Stimulated activated CD4-positive, alpha-beta T cell treated with anti-CD3 and anti-CD28 coated beads, Interleukin-12 subunit alpha, Interleukin-12 subunit beta, amount 100 ng/mL, for 48 hours (primary cell): ENCODE results near the gene NAV2.

ENCODE experiments used
- DNase-seq, 3 donors: peaks; one replicate each; pipeline ENCODE4 v3.0.0-alpha.2; 2020; ENCODE audit warnings: low read depth in 2 of 3, low spot score in 1 of 3

Gene NAV2

GRCh38 chr11:19861171-19861570, 148.5 kb downstream of the NAV2 start:
- no peak for DNase-seq

- no peak for DNase-seq
These were observed 149.5 kb downstream of the NAV2 start for GRCh38 chr11:19862091-19862490.

GRCh38 chr11:19864141-19865140, 151.8 kb downstream of the NAV2 start:
- DNase-seq, result no peak

- no peak for DNase-seq
These were observed 153.4 kb downstream of the NAV2 start for GRCh38 chr11:19866037-19866436.

GRCh38 chr11:19866521-19866920, 153.9 kb downstream of the NAV2 start:
- no peak for DNase-seq

DNA sequence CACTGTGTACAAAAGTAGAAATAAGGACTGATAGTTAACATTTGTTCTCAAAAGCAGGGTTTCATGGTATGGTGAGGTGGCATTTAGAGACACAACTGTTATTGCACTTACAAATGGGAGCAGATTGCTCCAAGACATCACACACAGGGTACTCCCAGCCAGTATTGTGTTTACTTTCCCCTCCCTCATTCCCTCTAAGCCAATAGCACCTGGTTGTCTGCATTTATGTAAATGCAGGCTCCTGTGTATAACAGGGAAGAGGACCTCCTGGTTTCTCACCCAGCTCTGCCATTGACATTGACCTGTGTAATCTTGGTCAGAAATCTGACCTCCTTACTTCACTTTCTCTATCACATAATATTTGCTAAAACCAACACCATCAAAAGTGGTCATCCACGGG, 154.4 kb downstream of the NAV2 start:
- DNase-seq, result no peak

DNA sequence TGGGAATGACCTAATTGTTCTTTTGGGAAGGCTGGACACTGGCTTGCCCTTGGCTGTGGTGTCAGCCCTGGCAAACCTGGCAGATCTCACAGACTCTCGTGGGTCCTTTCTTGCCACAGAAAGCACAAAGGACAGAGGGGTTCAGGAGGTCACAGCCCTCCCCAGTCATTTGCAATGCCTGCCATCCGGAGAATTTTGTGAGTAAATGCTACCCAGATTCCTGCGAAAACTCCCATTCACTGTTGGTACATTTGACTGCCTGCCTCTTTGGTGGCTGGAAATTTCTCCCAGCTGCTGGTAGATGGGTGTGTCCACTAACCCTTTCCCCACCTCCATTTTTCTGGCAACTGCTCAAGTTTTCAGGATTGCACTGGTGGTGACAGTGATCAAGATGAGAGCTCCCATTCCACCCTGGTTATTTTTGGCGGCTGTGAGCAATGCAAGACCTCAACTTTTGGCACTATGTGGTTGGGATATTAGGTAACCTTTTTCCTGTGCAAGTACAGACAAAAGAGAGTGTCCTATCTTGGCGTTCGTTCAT, 155.7 kb downstream of the NAV2 start:
- no peak for DNase-seq

DNA sequence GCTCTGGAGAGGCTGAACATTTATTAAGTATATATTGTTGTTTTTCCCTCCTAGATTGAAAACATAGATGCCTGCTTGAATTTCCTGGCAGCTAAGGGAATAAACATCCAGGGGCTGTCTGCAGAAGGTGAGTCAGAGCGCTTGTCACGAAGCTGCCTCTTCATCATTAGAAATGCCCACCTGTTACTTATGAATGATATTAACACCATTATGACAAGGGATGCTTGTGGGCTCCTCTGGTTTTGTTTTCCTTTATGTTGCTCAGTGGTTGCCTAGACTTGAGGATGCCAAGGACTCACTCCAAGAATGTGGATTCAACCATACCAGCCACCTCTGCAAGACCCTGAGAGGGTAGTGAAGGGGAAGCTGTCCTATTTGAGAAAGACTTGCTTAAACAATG, 156.2 kb downstream of the NAV2 start:
- no peak for DNase-seq

DNA sequence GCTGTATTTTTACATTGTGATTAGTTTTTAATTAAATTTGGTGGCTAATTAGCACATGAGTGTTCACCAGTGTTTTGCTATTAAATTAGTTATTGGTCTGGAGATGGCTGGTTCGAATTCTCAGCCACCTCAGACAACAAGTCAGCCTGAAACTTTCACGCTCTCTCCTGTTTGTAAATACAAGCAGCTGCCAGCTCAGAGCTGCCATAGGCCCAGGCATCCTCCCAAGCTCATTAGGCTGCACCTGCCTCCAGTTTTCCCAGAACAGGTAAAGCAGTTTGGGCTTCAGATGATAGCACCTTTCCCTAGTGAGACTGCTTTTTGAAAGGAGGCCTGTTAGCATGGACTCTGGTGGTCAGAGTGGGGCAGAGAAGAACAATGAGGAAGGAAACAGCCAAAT, 156.8 kb downstream of the NAV2 start:
- DNase-seq, result no peak

- no peak for DNase-seq
These were observed 157.4 kb downstream of the NAV2 start for GRCh38 chr11:19869946-19870589.

- DNase-seq, result no peak
These were observed 158.9 kb downstream of the NAV2 start for GRCh38 chr11:19871531-19871930.

- DNase-seq, result no peak
These were observed 160.0 kb downstream of the NAV2 start for GRCh38 chr11:19872512-19873145.

DNA sequence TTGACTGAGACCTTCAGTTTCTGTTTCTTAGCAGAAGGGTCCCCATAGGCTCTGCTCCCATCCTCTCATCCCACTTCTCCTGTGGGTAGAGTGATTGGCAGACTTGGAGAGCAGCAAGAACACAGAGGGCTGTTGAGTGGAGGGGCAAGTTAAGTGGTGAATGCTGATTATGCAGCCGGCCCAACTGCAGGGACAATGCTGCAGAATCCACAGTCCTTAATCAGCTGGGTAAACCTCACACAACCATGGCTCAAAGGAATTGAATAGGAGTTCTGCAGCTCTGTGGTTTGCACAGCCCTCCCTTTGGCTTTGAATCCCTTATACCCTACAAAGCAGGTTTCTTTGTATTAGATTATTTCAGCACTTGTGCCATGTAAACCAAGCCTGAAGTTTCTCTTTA, 161.1 kb downstream of the NAV2 start:
- no peak for DNase-seq

DNA sequence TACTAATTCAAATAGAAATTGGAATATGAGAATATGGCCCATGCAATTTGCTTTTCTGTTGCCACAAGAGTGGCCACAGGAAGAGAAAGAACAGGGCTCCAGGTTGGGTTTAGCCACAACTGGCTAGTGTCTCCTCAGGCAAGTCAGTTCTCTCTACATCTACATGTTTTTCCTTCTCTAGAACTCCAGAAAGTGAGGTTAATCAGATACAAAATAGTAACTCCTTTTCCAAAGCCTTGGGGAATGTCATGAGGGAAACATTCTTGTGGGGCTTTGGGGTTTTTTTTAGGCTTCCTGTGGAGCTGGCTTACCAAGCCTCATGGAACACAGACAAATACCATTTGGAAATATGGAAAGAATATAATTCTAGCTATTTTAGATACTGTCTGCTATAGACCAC, 161.6 kb downstream of the NAV2 start:
- DNase-seq, result no peak

- DNase-seq, result no peak
These were observed 164.1 kb downstream of the NAV2 start for GRCh38 chr11:19876750-19877149.

DNA sequence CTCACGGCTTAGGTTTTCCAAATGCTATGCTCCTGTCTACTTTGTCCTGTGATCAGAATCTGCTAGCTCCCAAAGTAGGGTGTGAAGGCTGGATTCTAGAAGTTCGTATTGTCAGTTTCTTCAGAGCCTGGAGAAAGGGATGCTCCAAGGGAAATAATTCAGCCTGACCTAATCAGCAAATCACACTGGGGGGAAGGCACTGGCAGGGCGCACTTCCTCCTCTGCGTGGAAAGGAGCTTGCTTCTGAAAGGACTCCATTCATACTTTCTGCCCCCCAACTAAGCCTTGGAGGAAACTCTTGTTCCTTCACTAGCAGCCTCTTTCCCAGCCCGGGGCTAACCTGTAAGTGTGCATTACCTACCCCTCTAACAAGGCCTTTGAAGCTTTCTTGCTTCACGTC, 165.9 kb downstream of the NAV2 start:
- DNase-seq, result no peak

DNA sequence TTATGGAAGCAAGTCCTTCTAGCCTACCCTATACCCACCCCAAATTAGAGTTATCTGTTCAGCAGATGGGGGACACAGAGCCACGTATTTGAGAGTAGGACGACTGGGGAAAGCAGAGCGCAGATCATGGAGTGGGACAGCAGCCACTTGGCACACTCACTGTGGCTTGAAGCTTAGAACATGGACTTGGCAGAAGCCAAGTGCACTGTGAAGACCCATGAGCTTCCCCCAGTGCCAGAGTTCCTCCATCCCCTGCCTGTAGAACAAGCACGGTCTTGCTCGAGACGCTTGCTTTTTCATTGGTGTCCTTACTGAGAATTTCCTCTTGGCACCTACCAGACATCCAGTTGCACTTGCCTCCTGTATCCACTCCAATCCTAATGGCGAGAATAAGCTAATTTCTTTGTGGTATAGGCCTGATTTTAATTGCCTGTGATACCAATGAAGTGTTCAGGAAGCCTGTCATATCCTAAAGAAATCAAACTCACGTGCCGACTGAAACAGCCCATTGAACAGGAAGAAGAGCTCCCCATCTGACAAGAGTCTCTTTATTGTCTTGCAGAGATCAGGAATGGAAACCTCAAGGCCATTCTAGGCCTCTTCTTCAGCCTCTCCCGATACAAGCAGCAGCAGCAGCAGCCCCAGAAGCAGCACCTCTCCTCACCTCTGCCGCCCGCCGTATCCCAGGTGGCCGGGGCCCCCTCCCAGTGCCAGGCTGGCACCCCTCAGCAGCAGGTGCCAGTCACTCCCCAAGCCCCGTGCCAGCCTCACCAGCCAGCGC, 166.9 kb downstream of the NAV2 start:
- DNase-seq, result no peak

DNA sequence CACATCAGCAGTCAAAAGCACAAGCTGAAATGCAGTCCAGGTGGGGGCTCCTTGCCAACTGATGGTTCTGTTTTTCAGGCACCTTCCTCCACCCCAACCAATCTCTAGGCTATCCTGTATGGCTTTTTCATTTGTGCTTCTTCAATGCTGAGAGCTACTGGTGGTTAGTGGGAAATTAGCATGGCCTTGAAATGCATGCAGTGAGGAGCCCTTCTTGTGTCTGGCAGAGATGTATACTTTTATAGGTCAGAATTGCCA, 167.4 kb downstream of the NAV2 start:
- no peak for DNase-seq

DNA sequence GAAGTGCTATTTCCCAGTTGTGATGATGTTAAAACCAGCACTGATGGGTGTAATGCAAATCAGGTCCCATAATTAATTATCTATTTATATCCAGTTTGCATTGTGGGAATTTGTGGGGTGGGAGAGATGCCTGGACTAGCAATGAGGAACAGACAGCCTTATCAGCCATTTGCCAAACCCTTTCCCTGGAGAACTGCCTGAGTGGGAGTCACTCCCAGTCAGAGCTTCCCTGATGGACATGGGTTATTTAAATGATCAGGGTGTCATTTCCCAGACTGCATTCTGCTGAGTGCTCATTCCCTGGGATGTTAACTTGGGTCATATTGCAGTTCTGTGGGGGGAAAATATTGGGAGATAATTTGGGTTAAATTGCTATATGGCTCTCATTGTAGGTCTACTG, 168.5 kb downstream of the NAV2 start:
- no peak for DNase-seq

DNA sequence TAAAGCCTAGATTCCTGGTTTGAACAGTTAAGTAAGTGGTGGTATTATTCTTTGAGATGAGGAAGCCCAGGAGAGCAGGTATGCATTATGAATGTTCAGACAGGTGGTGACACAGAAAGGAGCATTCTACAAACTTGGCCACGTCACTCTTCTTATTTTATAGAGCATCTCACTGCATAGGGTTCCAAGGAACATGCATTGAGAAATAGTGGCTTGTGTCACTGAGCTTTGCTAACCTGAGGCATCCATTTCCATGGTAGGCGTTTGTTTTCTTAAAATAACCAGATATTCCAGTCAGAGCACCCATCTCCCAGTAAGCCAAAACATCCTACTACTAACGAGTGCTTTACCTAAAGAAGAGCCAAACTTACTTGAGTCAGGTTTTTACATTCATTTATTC, 169.7 kb downstream of the NAV2 start:
- DNase-seq, result no peak

- DNase-seq, result no peak
These were observed 173.9 kb downstream of the NAV2 start for GRCh38 chr11:19886498-19886897.
